PFSK-1 (cell line): ENCODE measurements around the gene ERC1.

ENCODE experiments used
- FOXP2 ChIP-seq: optimal IDR thresholded peaks from 2 replicates; pipeline ENCODE3; 2011; ENCODE audit warnings: borderline replicate concordance, control low read depth, inconsistent platforms; ENCODE audit not compliant: insufficient read depth; ENCODE audit errors: extremely low read length, extremely low read depth
- POLR2AphosphoS5 ChIP-seq: IDR thresholded peaks from 2 replicates; pipeline ENCODE4 v1.6.1; 2012; ENCODE audit warnings: low read depth, mild to moderate bottlenecking, control low read depth, low read length, moderate library complexity
- REST ChIP-seq, 2 experiments: IDR thresholded peaks; 2 replicates each; pipeline versions ENCODE4 v1.6.1 to v1.8.0; 2011 to 2012; ENCODE audit warnings: low read depth in 2 of 2, low read length in 2 of 2, control low read depth in 1 of 2, inconsistent platforms in 1 of 2, mild to moderate bottlenecking in 1 of 2, moderate library complexity in 1 of 2; ENCODE audit not compliant: insufficient read depth in 1 of 2
- TAF1 ChIP-seq: IDR thresholded peaks from 2 replicates; pipeline ENCODE4 v1.6.1; 2012; ENCODE audit warnings: low read length, control low read depth, borderline replicate concordance; ENCODE audit not compliant: insufficient read depth

GRCh38 chr12:1474041-1474573 is 483.1 kb downstream of the ERC1 start:
- no peak for TF ChIP-seq TAF1
- peak in 1 of 2 experiments; percentile 46; a peak in 1 of 4 replicates for TF ChIP-seq REST (IDR thresholded peaks at IDR 0.05; ENCODE audit: insufficient read depth in 1 of 2, low read depth in 2 of 2, low read length in 2 of 2)
- TF ChIP-seq POLR2AphosphoS5 = no peak; the same call in 1 of the 2 replicates
- no peak for TF ChIP-seq FOXP2
